IPS-NIHi7 (cell line): ENCODE results near the gene CAPN14.
"Not testable (repeated sequence)": the region's sequence is repeated elsewhere in the genome, so short reads cannot be mapped to it uniquely, and the experiment has no call there.

Experiments
- DNase-seq: peaks from one replicate; pipeline ENCODE4 v3.0.0; 2012; ENCODE audit warnings: mixed read lengths; ENCODE audit errors: extremely low spot score

Gene CAPN14

GRCh38 chr2:31197166-31197565, 20.1 kb downstream of the CAPN14 start:
- DNase-seq: no peak

DNA sequence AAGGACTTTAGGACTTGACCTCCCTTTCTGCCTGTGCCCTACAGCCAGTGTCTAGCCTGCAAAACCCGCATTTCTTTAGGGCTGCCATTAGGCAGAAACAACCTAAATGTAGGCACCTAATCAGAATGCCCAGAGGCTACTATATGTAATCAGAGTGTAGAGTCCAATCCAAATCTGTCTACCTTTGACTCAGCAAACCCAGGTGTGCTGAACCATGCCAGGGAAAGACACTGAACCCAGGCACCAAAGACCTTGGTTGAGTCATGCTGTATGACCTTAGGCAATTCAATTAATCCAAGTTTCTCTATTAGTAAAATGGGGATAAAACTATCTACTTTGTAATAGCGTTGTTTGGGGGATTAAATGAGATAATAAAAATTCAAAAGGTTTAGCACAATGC, 20.7 kb downstream of the CAPN14 start:
- no peak for DNase-seq

DNA sequence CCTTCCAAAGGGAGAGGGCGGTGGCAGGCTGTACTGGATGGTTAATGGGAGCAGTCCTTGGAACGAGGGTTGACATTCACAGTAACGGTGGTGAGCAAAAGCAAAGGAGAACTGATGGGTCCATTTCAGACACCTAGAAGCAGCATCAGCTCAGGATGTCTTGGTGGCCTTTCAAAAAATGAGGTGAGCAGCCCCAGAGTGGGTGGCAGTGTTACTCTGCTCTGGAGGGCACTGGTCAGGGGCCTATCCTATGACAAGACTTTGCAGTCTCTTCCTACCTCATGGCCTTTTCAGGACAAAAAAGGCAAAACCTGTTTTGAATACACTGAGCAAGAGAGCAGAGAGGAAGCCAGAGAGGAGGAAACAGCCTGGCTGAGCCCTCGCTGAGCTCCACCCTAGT, 23.5 kb downstream of the CAPN14 start:
- no peak for DNase-seq

DNA sequence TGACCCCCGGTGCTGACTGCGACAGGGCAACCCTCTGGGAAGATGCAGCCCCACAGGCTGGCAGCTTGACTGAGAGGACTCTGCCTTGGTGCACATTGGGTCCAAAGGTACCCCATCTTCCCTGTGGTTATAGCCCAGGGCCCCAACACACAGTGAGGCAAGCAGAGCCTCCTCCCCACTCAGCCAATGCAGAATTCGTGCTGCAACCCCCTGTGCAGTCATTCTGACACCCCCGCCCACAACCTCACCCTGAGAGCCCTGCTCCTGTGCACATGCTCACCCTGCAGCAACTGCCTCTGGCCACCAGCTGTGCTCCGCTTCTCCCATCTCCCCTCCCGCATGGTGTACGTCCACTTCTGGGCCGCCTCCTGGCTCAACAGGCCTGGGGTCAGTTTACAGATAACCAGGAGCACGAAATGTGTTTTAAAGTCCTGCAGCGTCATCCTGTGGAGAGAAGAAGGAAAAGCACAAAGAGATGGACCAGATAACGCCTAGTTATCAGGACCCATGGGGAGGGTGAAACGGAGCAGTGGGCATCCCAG, 24.4 kb downstream of the CAPN14 start:
- DNase-seq: peak; percentile 46

DNA sequence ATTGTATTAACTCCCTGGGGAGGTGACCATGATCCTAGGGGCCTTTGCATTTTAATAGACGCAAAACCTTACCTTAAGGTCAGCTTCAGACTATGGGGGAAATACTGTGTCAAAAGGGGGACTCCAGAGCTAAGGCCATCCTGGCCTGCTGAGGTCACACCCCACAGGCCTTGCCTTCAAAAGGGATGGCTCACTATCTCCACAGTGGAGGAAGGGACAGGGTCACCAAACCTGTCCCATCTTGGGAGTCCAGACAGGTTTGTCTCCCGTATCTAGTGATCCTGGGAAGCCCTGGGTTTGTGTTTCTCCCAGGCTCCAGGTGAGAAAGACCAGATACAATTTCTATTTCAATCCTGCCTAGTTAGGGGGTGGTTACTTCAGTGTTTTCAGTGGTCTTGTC, 24.9 kb downstream of the CAPN14 start:
- DNase-seq: no peak

- DNase-seq: no peak
These were observed 25.4 kb downstream of the CAPN14 start for GRCh38 chr2:31191931-31192330.

DNA sequence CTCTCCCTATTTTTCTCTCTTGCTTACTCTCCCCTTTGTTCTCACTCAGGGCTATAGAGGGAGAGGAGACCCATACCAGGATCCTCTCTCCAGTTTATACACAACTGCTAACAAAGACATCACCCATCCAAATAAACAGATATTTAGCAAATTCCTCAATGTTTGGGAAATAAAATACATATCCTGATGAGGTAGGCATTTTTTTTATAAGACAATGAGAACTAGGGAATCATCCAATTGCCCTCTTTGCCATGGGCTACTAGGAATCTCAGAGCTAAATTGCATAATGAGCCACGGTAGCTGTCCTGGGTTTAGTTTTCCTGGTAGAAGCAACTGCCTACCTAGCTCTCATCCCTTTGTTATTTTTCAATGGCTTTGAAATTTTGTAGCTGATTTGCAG, 27.1 kb downstream of the CAPN14 start:
- DNase-seq: no peak

DNA sequence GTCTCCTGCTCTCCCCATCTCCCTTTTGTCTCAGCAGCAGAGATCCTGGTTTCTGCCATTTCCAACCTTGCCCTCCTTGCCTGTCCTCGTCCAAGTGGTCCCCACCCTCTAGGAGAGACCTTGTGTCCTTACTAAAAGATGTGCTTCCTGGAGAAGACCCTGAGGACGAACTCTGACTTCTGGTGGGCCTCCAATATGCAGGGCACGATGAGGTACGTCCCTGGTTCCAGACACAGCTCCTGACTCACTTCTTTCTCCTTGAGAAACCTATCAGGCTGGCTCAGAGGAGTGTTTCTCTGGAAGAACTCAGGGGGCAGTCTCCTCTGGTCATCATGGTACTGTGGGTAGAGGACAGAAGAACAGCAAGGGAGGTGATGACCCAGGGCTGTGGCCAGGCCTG, 28.2 kb downstream of the CAPN14 start:
- no peak for DNase-seq

- no peak for DNase-seq
These were observed 29.2 kb downstream of the CAPN14 start for GRCh38 chr2:31188131-31188530.

GRCh38 chr2:31187166-31187565, 30.1 kb downstream of the CAPN14 start:
- DNase-seq: no peak

DNA sequence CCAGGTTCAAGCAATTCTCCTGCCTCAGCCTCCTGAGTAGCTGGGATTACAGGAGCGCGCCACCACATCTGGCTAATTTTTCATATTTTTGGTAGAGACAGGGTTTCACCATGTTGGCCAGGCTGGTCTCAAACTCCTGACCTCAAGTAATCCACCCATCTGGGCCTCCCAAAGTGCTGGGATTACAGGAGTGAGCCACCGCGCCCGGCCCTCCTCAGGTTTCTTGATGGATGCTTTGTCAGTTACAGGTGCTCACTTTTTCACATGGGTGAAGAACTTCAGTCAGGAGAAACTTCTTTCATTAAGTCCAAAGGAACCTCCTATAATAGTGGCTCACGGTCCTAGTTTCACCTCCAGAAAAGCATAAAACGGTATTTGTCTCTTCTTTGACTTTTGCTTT, 33.3 kb downstream of the CAPN14 start:
- DNase-seq: not testable (repeated sequence)

DNA sequence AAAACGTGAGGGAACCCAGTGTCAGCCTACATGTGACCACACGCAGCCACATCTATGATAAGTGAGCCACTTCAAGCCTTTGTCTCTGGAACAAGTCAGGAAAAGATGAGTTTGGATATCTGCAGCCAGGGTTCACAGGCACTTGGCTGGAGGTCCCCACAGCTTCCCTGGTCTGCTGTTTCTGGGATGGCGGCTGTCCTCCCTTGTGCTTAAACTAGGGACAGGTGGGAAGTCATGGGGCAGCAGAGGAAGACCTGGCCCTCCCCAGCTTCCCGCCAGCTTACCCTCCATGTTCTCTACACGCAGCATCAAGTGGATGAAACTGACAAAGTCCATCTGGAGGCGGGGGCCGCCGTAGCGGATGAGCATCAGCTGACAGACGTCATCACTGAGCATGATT, 40.6 kb downstream of the CAPN14 start:
- no peak for DNase-seq

DNA sequence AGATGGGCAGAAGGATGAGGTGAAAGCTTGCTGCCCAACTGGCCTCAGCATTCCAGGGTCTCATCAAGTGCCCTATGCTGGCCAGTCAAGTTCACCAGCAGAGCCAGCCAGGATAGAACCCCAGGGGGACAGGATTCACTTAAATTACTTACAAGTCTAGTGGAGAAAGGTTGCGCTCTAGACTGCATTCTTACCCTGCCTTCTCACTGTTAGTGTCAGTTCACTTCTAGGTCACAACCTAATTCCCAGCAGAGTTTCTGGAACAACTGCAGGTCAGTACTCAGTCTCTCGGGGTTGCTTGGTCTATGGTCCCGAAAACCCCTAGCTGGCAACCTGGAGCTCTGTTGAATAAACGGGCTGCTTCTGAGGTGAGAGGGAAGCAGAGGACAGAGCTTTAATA, 46.2 kb downstream of the CAPN14 start:
- no peak for DNase-seq

- peak; percentile 89 for DNase-seq
These were observed 47.1 kb downstream of the CAPN14 start for GRCh38 chr2:31170071-31170698.

DNA sequence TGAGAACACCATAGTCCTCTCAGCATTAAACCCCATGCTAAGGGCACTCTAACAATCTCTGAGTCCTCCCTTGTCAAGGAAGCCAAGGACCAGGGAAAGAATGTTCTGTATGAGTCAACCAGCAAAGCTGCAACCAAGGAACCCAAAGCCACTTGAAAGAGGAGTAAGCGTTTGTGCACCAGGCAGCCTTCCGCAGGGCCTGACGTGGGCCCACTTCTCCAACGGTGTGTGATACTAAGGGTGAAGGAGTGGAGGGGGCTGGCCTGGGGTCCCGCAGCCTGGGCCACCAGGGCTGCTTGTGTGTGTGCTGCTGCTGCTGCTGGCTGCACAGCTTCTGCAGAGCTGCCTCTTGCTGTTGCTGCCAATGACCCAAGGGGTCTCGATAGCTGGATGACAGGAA, 49.0 kb downstream of the CAPN14 start:
- DNase-seq: no peak

DNA sequence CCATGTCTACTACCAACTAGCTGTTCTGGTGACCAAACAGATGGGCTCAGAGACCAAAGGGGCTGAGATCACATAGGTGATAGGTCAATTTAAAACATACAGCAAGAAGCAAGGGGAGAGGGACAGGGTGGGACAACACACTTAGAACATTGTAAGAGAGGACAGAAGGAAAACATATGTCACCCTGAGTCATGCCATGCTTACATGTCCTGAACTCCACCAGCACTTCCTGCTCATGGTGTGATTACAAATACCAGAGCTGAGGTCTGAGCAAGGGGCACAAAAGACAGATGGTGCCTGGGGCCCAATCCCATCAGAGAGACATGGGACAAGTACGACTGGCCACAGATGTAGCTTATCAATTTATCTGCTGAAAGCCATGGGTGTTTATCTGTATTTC, 50.4 kb downstream of the CAPN14 start:
- DNase-seq: no peak

GRCh38 chr2:31163011-31163539, 54.2 kb downstream of the CAPN14 start:
- DNase-seq: no peak

GRCh38 chr2:31161637-31162036, 55.7 kb downstream of the CAPN14 start:
- DNase-seq: no peak

GRCh38 chr2:31151501-31151900, 65.8 kb downstream of the CAPN14 start:
- peak; percentile 52 for DNase-seq

- DNase-seq: no peak
These were observed 67.1 kb downstream of the CAPN14 start for GRCh38 chr2:31150120-31150670.

- no peak for DNase-seq
These were observed 68.8 kb downstream of the CAPN14 start for GRCh38 chr2:31148514-31148913.

DNA sequence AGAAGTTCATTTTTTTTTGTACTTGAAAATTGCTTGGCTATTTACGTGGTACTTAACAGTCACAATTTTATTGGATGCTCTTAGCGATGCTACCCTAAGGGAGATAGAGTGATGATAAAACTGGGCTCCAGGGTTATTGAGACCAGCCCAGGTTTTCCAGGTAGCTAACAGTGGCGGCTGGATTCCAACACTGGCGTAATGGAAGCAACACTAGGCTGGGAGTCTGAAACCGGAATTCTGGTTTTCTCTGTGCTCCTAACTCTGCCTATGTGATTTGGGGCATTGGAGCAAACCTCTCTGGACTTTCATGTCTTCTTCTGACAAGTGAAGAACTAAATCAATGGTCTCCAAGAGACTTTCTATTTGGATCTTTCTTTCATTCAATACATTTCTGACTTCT, 69.7 kb downstream of the CAPN14 start:
- no peak for DNase-seq

DNA sequence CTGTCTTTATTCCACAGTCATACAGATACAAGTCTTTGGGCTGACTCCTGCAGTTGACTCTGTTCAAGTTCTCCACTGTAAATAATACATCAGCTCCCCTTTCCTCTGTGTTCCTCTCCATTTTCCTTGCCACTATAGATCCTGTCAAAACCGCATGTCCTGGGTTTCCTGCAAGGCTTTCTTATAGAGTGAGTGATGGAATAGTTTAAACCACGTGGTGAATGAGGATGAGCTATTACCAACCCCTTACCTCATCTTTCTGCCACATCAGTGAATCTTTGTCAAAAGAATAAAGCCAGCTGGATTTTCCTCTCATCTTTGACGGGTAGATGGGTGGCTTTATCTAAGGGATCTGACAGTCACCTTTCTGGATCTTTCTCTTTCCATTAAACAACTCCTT, 75.2 kb downstream of the CAPN14 start:
- no peak for DNase-seq
